A673 (cell line): ENCODE data around the gene RTN4.

Experiments
- CTCF ChIP-seq: fragments of 300-800, 200-600 bp; sonication (generic); conservative IDR thresholded peaks from 2 replicates; pipeline ENCODE4 v1.5.1; 2017; ENCODE audit warnings: low read depth, mild to moderate bottlenecking, antibody characterized with exemption, low read length, moderate library complexity, mixed read lengths
- EZH2 ChIP-seq: fragments of 200-600 bp; sonication (generic); IDR thresholded peaks from 2 replicates; pipeline ENCODE4 v1.6.1; 2017; ENCODE audit warnings: borderline replicate concordance, low read depth, mild to moderate bottlenecking, mixed read lengths, antibody characterized with exemption, low read length; ENCODE audit not compliant: poor library complexity, severe bottlenecking

GRCh38 chr2:55076721-55077120, 26.5 kb upstream of the RTN4 start:
- TF ChIP-seq EZH2 (no peak), CTCF (no peak)
